ENCODE data around the gene AHCYL1. TPM values are rescaled to one million over a fixed set of nuclear protein-coding genes. Genes with fewer than 3 reads are reported as not detected.
A peak's percentile ranks its signal among the peaks of the same experiment; 100 is the strongest.

The AHCYL1 gene
- 10 to 100 TPM; 41.9 to 89.6 (median 76.1) TPM for total RNA-seq

- Histone ChIP-seq H3K4me1 (peaks cover 45 to 63% (median 57%) of the 10 kb centered on the region in 4 donors), H3K9me3 (no peaks in the 10 kb centered on the region), H3K4me3 (peak within 1 kb of the TSS; percentile 67 to 87 (median 80)), H3K27me3 (no peaks in the 10 kb centered on the region), H3K27ac (peak within 1 kb of the TSS; percentile 92 to 99 (median 96)), H3K36me3 (no peaks in the 10 kb centered on the region)
- ATAC-seq (ENCODE audit: low FRiP score in 2 of 2) (peak; percentile 97 to 98), DNase-seq (peak; percentile 97 to 100)
- 0% methylated on average over 3 to 23 of the region's 79 CpGs for WGBS, 2 donors
- TF ChIP-seq CTCF (IDR thresholded peaks at IDR 0.05) (peak; percentile 95 to 100 (median 100)), POLR2AphosphoS5 (IDR thresholded peaks at IDR 0.05) (peak; percentile 99 to 100), EP300 (IDR thresholded peaks at IDR 0.05) (peak in 1 of 4 donors; percentile 83), POLR2A (IDR thresholded peaks at IDR 0.05) (peak in 3 of 4 donors; percentile 83 to 99 (median 97))
Observed at GRCh38 chr1:109984456-109985246, at the start of gene AHCYL1. TSS of gene AHCYL1 (plus strand) at chr1:109984765. CDS start at chr1:109985053, 288 bp downstream.

DNA sequence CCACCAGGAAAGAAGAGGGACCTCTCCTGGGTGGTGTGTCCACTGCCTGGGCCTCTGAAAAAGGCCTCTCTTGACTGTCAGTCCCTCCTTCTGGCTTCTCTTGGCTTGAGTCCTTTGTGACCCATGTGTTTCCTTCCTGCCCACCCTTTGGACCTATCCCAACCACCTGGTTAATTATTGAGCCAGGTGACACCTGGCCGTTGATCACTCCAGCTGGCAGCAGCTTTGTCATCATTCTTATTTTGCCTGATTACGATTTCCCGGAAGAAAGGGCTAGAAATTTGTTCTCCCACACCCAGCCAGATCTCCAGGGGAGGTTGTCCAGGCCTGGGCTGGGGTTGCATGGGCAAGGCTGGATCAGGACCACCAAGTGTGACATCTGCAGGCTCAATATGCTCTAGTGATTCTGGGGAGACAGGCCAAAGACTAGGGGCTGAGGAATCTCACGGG, 49.1 kb upstream of the AHCYL1 start:
- peaks cover 0 to 6% (median 3%) of the 10 kb centered on the region in 4 donors for H3K9me3 ChIP-seq
- no peak overlapping the region for H3K4me3 ChIP-seq
- H3K27ac ChIP-seq, result no peak overlapping the region
- WGBS, 2 donors, result 55 to 68% methylated on average over 4 of the region's 4 CpGs
- no peaks in the 10 kb centered on the region for H3K36me3 ChIP-seq
- TF ChIP-seq POLR2A (IDR thresholded peaks at IDR 0.05), result no peak
- no peak for TF ChIP-seq CTCF (IDR thresholded peaks at IDR 0.05)
- TF ChIP-seq EP300 (IDR thresholded peaks at IDR 0.05), result no peak
- no peak for TF ChIP-seq POLR2AphosphoS5 (IDR thresholded peaks at IDR 0.05)
- DNase-seq, result no peak
- H3K4me1 ChIP-seq, result peaks cover 15 to 23% (median 17%) of the 10 kb centered on the region in 4 donors
- ATAC-seq (ENCODE audit: low FRiP score in 2 of 2), result no peak
- H3K27me3 ChIP-seq, result no peaks in the 10 kb centered on the region

DNA sequence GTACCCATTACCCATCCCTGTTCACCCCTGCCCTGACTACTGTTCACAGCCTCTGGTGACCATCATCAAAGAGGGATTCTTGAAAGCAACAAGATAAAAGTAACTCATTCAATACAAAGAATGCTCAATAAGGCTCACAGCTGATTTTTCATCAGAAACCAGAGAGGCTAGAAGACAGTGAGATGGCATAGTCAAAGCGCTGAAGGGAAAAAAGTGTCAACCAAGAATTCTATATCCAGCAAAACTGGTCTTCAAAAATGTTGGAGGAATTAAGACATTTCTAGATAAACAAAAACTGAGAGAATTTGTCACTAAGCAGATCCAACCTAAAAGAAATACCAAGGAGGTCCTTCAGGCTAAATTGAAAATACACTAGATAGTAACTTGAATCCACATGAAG, 46.8 kb upstream of the AHCYL1 start:
- no peak for ATAC-seq (ENCODE audit: low FRiP score in 2 of 2)
- no peak for TF ChIP-seq CTCF (IDR thresholded peaks at IDR 0.05)
- no peak for TF ChIP-seq EP300 (IDR thresholded peaks at IDR 0.05)
- no peak for DNase-seq
- H3K27ac ChIP-seq, result no peak overlapping the region
- H3K27me3 ChIP-seq, result no peaks in the 10 kb centered on the region
- no peak overlapping the region for H3K4me3 ChIP-seq
- H3K36me3 ChIP-seq, result no peaks in the 10 kb centered on the region
- 92 to 96% methylated on average over 1 of the region's 1 CpG for WGBS, 2 donors
- peaks cover 6 to 11% (median 8%) of the 10 kb centered on the region in 4 donors for H3K4me1 ChIP-seq
- H3K9me3 ChIP-seq, result peaks cover 0 to 6% (median 3%) of the 10 kb centered on the region in 4 donors

GRCh38 chr1:109938556-109938955, 46.0 kb upstream of the AHCYL1 start:
- H3K9me3 ChIP-seq, result peaks cover 0 to 6% (median 3%) of the 10 kb centered on the region in 4 donors
- H3K36me3 ChIP-seq, result no peaks in the 10 kb centered on the region
- H3K27me3 ChIP-seq, result no peaks in the 10 kb centered on the region
- WGBS, 2 donors, result 95 to 100% methylated on average over 2 of the region's 2 CpGs
- TF ChIP-seq CTCF (IDR thresholded peaks at IDR 0.05) (no peak), EP300 (IDR thresholded peaks at IDR 0.05) (no peak), POLR2AphosphoS5 (IDR thresholded peaks at IDR 0.05) (no peak), POLR2A (IDR thresholded peaks at IDR 0.05) (no peak)
- H3K4me1 ChIP-seq, result peaks cover 6 to 11% (median 8%) of the 10 kb centered on the region in 4 donors
- no peak overlapping the region for H3K27ac ChIP-seq
- DNase-seq, result no peak
- H3K4me3 ChIP-seq, result no peak overlapping the region
- no peak for ATAC-seq (ENCODE audit: low FRiP score in 2 of 2)
